ENCODE measurements around the gene PLEKHM3. TPM values are rescaled to one million over a fixed set of nuclear protein-coding genes. Genes with fewer than 3 reads are reported as not detected.
A peak's percentile ranks its signal among the peaks of the same experiment; 100 is the strongest.
"Not testable (repeated sequence)": the region's sequence is repeated elsewhere in the genome, so short reads cannot be mapped to it uniquely, and the experiment has no call there.

The PLEKHM3 gene
- total and polyA plus RNA-seq, 2 of the 13 experiments (the other 11 are each of a cell fraction or from before 2014, with no cell fraction given) = 4.5 to 4.7 TPM

DNA sequence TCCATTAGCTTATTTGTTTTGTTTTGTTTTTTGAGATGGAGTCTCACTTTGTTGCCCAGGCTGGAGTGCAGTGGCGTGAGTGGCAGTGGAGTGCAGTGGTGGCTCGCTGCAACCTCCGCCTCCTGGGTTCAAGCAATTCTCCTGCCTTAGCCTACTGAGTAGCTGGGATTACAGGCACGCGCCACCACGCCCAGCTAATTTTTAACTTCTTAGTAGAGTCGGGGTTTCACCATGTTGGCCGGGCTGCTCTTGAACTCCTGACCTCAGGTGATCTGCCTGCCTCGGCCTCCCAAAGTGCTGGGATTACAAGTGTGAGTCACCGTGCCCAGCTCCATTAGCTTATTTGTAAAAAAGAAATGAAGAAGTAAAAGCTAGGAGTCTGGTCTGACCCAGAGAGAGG, 213.7 kb downstream of the PLEKHM3 start (continued):
- TF ChIP-seq ATF7-NPFF (CRISPR knock-in tag; IDR thresholded peaks at IDR 0.05; ENCODE audit: low read depth) (0 out of 2 replicates have a peak, but pooled peaks have one; percentile 32), KAT7 (CRISPR knock-in tag; IDR thresholded peaks at IDR 0.05; ENCODE audit: borderline replicate concordance) (peak; percentile 77), ZNF772 (CRISPR knock-in tag; IDR thresholded peaks at IDR 0.05) (peak; percentile 20; the same call in 1 of the 2 replicates), SALL1 (CRISPR knock-in tag; IDR thresholded peaks at IDR 0.05) (peak; percentile 67; the same call in 1 of the 2 replicates), MEIS1 (CRISPR knock-in tag; IDR thresholded peaks at IDR 0.05; ENCODE audit: borderline replicate concordance) (0 out of 2 replicates have a peak, but pooled peaks have one; percentile 8), BRD4 (CRISPR knock-in tag; IDR thresholded peaks at IDR 0.05) (0 out of 2 replicates have a peak, but pooled peaks have one; percentile 29), MED1 (CRISPR knock-in tag; IDR thresholded peaks at IDR 0.05) (peak; percentile 78), ZNF652 (CRISPR knock-in tag; IDR thresholded peaks at IDR 0.05; ENCODE audit: borderline replicate concordance, low read depth) (0 out of 2 replicates have a peak, but pooled peaks have one; percentile 15), SOX5 (CRISPR knock-in tag; IDR thresholded peaks at IDR 0.05; ENCODE audit: borderline replicate concordance) (peak; percentile 40; the same call in 1 of the 2 replicates), ZSCAN31 (CRISPR knock-in tag; IDR thresholded peaks at IDR 0.05; ENCODE audit: low read depth) (peak; percentile 22; the same call in 1 of the 2 replicates), PITX1 (CRISPR knock-in tag; IDR thresholded peaks at IDR 0.05) (peak; percentile 80), CREM (IDR thresholded peaks at IDR 0.05) (peak; percentile 36; the same call in 1 of the 2 replicates), MED13 (CRISPR knock-in tag; IDR thresholded peaks at IDR 0.05) (peak; percentile 41; the same call in 1 of the 2 replicates), FOSL2 (CRISPR knock-in tag; IDR thresholded peaks at IDR 0.05) (peak; percentile 95), ZNF350 (CRISPR knock-in tag; IDR thresholded peaks at IDR 0.05; ENCODE audit: borderline replicate concordance, low read depth) (0 out of 2 replicates have a peak, but pooled peaks have one; percentile 19), RFXAP (CRISPR knock-in tag; IDR thresholded peaks at IDR 0.05; ENCODE audit: borderline replicate concordance) (peak; percentile 51; the same call in 1 of the 2 replicates), HOXA5 (CRISPR knock-in tag; IDR thresholded peaks at IDR 0.05) (0 out of 2 replicates have a peak, but pooled peaks have one; percentile 44), NCOA2 (CRISPR knock-in tag; IDR thresholded peaks at IDR 0.05) (peak; percentile 56)
- TF ChIP-seq, protein P1, sequence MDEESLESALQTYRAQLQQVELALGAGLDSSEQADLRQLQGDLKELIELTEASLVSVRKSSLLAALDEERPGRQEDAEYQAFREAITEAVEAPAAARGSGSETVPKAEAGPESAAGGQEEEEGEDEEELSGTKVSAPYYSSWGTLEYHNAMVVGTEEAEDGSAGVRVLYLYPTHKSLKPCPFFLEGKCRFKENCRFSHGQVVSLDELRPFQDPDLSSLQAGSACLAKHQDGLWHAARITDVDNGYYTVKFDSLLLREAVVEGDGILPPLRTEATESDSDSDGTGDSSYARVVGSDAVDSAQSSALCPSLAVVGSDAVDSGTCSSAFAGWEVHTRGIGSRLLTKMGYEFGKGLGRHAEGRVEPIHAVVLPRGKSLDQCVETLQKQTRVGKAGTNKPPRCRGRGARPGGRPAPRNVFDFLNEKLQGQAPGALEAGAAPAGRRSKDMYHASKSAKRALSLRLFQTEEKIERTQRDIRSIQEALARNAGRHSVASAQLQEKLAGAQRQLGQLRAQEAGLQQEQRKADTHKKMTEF (CRISPR knock-in tag; IDR thresholded peaks at IDR 0.05) = peak; percentile 76; the same call in 1 of the 2 replicates
- TF ChIP-seq, protein P2, sequence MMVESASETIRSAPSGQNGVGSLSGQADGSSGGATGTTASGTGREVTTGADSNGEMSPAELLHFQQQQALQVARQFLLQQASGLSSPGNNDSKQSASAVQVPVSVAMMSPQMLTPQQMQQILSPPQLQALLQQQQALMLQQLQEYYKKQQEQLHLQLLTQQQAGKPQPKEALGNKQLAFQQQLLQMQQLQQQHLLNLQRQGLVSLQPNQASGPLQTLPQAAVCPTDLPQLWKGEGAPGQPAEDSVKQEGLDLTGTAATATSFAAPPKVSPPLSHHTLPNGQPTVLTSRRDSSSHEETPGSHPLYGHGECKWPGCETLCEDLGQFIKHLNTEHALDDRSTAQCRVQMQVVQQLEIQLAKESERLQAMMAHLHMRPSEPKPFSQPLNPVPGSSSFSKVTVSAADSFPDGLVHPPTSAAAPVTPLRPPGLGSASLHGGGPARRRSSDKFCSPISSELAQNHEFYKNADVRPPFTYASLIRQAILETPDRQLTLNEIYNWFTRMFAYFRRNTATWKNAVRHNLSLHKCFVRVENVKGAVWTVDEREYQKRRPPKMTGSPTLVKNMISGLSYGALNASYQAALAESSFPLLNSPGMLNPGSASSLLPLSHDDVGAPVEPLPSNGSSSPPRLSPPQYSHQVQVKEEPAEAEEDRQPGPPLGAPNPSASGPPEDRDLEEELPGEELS (CRISPR knock-in tag; IDR thresholded peaks at IDR 0.05) = peak; percentile 33; the same call in 1 of the 2 replicates
- TF ChIP-seq CREM (CRISPR knock-in tag; IDR thresholded peaks at IDR 0.05) = not testable (repeated sequence)

Measured in HepG2 (cell line).